Osteoblast (primary cell): ENCODE results near the gene AGER. TPM values are rescaled to one million over a fixed set of nuclear protein-coding genes. Genes with fewer than 3 reads are reported as not detected.
"Not testable (repeated sequence)": the region's sequence is repeated elsewhere in the genome, so short reads cannot be mapped to it uniquely, and the experiment has no call there.

Experiments
- DNase-seq: peaks from one replicate; pipeline ENCODE4 v3.0.0; 2011; ENCODE audit warnings: low spot score, mixed read lengths; ENCODE audit not compliant: insufficient read length; ENCODE audit errors: missing footprints
- H2AFZ ChIP-seq: 2 replicates; pipeline ENCODE4 v1.6.0; 2011; ENCODE audit warnings: mild to moderate bottlenecking, low read length
- H3K27ac ChIP-seq: 2 replicates; pipeline ENCODE4 v1.5.1; 2011; ENCODE audit warnings: mild to moderate bottlenecking, low read depth, low read length, moderate library complexity
- H3K27me3 ChIP-seq: 2 replicates; pipeline ENCODE4 v1.6.0; 2012; ENCODE audit warnings: mild to moderate bottlenecking, control low read depth, inconsistent platforms, low read length, moderate library complexity; ENCODE audit not compliant: insufficient read depth
- H3K36me3 ChIP-seq: 2 replicates; pipeline ENCODE4 v1.5.1; 2011; ENCODE audit warnings: mild to moderate bottlenecking, low read length, control low read depth, moderate library complexity; ENCODE audit not compliant: insufficient read depth
- H3K4me1 ChIP-seq: 2 replicates; pipeline ENCODE4 v1.5.1; 2011; ENCODE audit warnings: mild to moderate bottlenecking, low read length, control low read depth, moderate library complexity; ENCODE audit not compliant: insufficient read depth
- H3K4me2 ChIP-seq: 2 replicates; pipeline ENCODE4 v1.6.0; 2011; ENCODE audit warnings: mild to moderate bottlenecking, low read length; ENCODE audit not compliant: insufficient read depth
- H3K4me3 ChIP-seq: fragments of 200-600 bp; sonication (generic); 3 replicates; pipeline ENCODE4 v1.5.1; 2012; ENCODE audit warnings: mild to moderate bottlenecking, low read length, inconsistent platforms; ENCODE audit not compliant: insufficient read depth
- H3K79me2 ChIP-seq: 2 replicates; pipeline ENCODE4 v1.6.0; 2012; ENCODE audit warnings: mild to moderate bottlenecking, low read length, control low read depth, inconsistent platforms; ENCODE audit not compliant: insufficient read depth
- H3K9me3 ChIP-seq: 2 replicates; pipeline ENCODE4 v1.5.1; 2011; ENCODE audit warnings: low read depth, low read length, control low read depth
- H4K20me1 ChIP-seq: 2 replicates; pipeline ENCODE4 v1.6.0; 2012; ENCODE audit warnings: mild to moderate bottlenecking, low read length, control low read depth; ENCODE audit not compliant: insufficient read depth
- total RNA-seq: library from RNA; depleted of rRNA; stranded (reverse); fragments of >200 nt; gene quantifications from 2 replicates; pipeline ENCODE4 v1.2.3, GENCODE V29; 2012
- TF ChIP-seq, protein P1 (sequence below): IDR thresholded peaks from 2 replicates; pipeline ENCODE4 v1.5.1; 2011; ENCODE audit warnings: mild to moderate bottlenecking, low read depth, low read length, moderate library complexity; ENCODE audit errors: extremely low read depth

AGER gene
- total RNA-seq, 1 donor, result under 0.01 TPM

DNA sequence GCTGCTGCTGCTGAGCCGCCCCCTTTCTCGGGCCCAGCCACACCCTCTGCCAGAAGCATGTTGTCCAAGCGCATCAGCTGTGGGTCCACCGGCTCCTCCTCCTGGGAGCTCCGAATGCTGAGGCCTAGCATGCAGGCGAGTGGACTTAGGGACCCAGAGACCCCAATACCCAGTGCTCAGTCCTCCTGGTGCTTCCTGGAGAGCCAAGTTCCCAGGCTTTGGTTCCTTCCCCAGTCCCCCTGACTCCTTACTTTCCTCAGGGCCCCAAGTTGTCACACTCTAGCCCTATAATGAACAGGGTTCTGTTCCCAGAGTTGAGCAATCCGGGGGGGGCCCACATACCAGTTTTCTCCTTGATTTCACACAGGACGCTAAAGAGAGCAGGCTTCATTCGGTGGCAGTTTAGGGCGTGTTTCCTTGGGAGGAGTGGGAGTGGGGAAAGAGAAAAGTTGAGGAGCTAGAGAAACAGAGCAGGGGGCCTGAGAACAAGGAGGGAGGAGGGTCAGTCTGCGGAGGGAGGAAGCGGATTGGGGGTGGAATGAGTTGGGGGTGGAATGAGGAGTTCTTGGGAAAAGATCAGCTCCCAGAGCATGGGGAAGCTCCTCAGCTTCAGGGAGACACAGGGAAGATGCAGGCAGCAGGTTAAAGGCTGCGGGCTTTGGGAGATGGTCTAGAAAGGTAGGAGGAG is 4.5 kb upstream of the AGER start:
- peaks cover 30% of the 10 kb centered on the region for H3K36me3 ChIP-seq
- H3K4me2 ChIP-seq, result peak overlapping the region; percentile 78
- no peaks in the 10 kb centered on the region for H3K9me3 ChIP-seq
- DNase-seq, result peak; percentile 66
- TF ChIP-seq, protein P1, sequence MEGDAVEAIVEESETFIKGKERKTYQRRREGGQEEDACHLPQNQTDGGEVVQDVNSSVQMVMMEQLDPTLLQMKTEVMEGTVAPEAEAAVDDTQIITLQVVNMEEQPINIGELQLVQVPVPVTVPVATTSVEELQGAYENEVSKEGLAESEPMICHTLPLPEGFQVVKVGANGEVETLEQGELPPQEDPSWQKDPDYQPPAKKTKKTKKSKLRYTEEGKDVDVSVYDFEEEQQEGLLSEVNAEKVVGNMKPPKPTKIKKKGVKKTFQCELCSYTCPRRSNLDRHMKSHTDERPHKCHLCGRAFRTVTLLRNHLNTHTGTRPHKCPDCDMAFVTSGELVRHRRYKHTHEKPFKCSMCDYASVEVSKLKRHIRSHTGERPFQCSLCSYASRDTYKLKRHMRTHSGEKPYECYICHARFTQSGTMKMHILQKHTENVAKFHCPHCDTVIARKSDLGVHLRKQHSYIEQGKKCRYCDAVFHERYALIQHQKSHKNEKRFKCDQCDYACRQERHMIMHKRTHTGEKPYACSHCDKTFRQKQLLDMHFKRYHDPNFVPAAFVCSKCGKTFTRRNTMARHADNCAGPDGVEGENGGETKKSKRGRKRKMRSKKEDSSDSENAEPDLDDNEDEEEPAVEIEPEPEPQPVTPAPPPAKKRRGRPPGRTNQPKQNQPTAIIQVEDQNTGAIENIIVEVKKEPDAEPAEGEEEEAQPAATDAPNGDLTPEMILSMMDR, result no peak
- H3K79me2 ChIP-seq, result peaks cover 21% of the 10 kb centered on the region
- H3K27me3 ChIP-seq, result no peaks in the 10 kb centered on the region
- H3K4me3 ChIP-seq, result peak overlapping the region; percentile 80
- H4K20me1 ChIP-seq, result no peaks in the 10 kb centered on the region
- peaks cover 11% of the 10 kb centered on the region for H3K4me1 ChIP-seq
- peak overlapping the region; percentile 47 for H3K27ac ChIP-seq
- no peak overlapping the region for H2AFZ ChIP-seq

GRCh38 chr6:32187725-32188380 is 3.8 kb upstream of the AGER start:
- H2AFZ ChIP-seq, H3K27ac ChIP-seq, H3K27me3 ChIP-seq, H3K9me3 ChIP-seq, H4K20me1 ChIP-seq: not testable (repeated sequence)
- Histone ChIP-seq H3K4me2 (peak overlapping the region; percentile 78), H3K4me1 (peaks cover 10% of the 10 kb centered on the region), H3K79me2 (peaks cover 21% of the 10 kb centered on the region), H3K36me3 (peaks cover 34% of the 10 kb centered on the region), H3K4me3 (peak overlapping the region; percentile 80)
- DNase-seq, result peak; percentile 62

DNA sequence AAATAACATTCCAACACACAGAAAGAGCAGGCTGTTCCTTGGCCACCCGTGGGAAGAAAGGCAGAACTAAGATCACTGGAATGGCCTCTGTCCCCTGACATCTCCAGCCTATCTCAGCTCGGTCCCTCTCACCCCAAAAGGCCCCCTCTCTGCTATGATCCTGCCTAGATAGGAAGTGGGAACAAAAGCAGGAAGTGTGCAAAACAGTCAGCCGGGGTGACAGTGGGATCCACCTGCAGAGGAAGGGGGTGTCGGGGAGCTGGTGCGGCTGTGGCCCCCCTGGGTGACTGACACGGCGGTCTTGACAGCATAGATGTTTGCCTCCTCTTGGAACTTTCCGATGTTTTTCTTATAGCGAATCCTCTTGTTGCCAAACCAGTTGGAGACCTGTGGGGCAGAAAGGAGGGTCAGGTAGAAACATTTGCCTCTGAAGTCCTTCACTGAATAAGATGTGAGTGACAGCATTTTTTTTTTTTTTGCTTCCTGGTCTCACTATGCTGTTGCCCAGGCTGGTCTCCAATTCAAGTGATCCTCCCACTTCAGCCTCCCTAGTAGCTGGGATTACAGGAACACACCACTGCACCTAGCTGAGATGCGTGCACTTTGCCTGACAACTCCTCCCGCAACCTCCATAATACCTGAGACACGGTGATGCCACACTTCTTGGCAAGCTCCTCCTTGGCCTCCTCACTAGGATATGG is 3.1 kb upstream of the AGER start:
- DNase-seq, result peak; percentile 15
- H2AFZ ChIP-seq, result no peak overlapping the region
- H3K27ac ChIP-seq, result peak overlapping the region; percentile 51
- no peak overlapping the region for H3K4me2 ChIP-seq
- H3K4me3 ChIP-seq, result no peak overlapping the region
- H3K36me3 ChIP-seq, result peaks cover 40% of the 10 kb centered on the region
- H4K20me1 ChIP-seq, result no peaks in the 10 kb centered on the region
- TF ChIP-seq, protein P1, result no peak
- H3K79me2 ChIP-seq, result peaks cover 21% of the 10 kb centered on the region
- H3K9me3 ChIP-seq, result no peaks in the 10 kb centered on the region
- H3K4me1 ChIP-seq, result peaks cover 5% of the 10 kb centered on the region
- H3K27me3 ChIP-seq, result no peaks in the 10 kb centered on the region

DNA sequence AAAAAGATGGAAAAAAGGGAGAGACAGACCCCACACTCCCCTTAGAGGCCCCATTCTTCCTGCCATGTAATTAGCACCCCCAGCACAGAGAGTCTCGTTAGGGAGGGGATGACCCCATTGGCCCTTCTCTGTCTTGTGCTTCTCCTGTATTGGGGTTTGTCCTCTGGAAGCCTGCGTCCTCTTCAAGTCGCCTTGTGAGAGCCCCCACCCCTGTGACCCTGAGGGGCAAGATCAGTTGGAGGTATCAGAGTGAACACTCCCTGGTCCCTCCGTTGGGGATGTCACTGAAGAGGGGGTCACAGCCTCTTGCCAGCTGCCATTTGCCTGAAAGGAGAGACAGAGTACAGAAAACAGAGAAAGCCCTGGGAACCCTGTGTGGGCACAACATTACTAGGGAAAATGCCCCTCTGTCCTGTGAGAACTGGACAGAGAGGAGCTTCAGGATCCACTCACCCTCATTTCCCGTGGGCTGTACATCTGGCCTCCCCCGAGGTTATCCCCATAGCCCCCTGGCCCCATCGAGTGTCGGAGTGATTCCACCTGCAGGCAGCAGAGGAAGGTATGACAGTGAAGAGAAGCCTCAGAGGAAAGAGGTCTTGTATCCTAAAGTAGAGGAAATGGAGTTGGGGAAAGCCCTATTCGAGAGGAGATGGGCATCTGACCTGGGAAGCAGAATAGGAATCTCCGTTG is 2.2 kb upstream of the AGER start:
- not testable (repeated sequence) for H2AFZ ChIP-seq, H3K4me2 ChIP-seq

GRCh38 chr6:32185681-32186131 is 1.7 kb upstream of the AGER start:
- H3K4me2 ChIP-seq, H2AFZ ChIP-seq, H3K27me3 ChIP-seq, H3K9me3 ChIP-seq, H3K4me1 ChIP-seq, H4K20me1 ChIP-seq, H3K4me3 ChIP-seq: not testable (repeated sequence)
- peak; percentile 95 for DNase-seq
- Histone ChIP-seq H3K27ac (peak overlapping the region; percentile 51), H3K36me3 (peaks cover 45% of the 10 kb centered on the region), H3K79me2 (peaks cover 21% of the 10 kb centered on the region)

More for the DNA sequence above, 2.2 kb upstream of the AGER start:
- Histone ChIP-seq H3K27ac (peak overlapping the region; percentile 51), H3K36me3 (peaks cover 40% of the 10 kb centered on the region), H3K79me2 (peaks cover 21% of the 10 kb centered on the region)
- not testable (repeated sequence) for H3K9me3 ChIP-seq, H3K27me3 ChIP-seq, H3K4me1 ChIP-seq, DNase-seq, H3K4me3 ChIP-seq, H4K20me1 ChIP-seq
